ENCODE measurements around the gene CCDC92. TPM values are rescaled to one million over a fixed set of nuclear protein-coding genes. Genes with fewer than 3 reads are reported as not detected.

Gene CCDC92
- total and polyA plus RNA-seq, 9 donors: 13.9 to 51.0 (median 34.6) TPM

DNA sequence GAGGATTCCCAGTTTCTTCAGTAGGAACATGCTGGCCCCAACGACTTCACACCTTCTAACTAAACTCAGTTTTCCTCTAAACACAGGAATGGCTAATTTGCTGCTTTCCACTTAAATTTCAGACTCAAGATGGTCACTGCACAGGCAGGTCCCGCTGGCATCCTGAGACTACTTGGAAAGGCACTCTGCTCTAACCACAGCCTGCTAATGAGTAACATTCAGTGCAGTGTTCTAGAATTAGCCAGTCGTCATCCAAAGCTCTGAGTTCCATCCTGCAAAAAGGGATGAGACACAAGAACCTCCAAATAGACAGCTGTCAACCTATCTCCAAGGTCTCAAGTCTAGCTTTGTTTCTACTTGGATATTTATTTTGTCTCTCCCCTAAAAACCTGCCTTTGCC is 6.0 kb downstream of the CCDC92 start:
- peaks cover 2% of the 10 kb centered on the region for H3K4me1 ChIP-seq (ENCODE audit: insufficient read depth)
- no peaks in the 10 kb centered on the region for H3K36me3 ChIP-seq
- WGBS, 3 donors: 86 to 96% (median 86%) methylated on average over 3 of the region's 3 CpGs
- intact Hi-C loops (cut with DNase I): no loop called here
- no peak for TF ChIP-seq POLR2A (IDR thresholded peaks at IDR 0.05)
- H3K27ac ChIP-seq: no peak overlapping the region
- H3K27me3 ChIP-seq: no peaks in the 10 kb centered on the region
- no peak for DNase-seq
- H3K9me3 ChIP-seq: no peaks in the 10 kb centered on the region
- no peak overlapping the region for H3K4me3 ChIP-seq

DNA sequence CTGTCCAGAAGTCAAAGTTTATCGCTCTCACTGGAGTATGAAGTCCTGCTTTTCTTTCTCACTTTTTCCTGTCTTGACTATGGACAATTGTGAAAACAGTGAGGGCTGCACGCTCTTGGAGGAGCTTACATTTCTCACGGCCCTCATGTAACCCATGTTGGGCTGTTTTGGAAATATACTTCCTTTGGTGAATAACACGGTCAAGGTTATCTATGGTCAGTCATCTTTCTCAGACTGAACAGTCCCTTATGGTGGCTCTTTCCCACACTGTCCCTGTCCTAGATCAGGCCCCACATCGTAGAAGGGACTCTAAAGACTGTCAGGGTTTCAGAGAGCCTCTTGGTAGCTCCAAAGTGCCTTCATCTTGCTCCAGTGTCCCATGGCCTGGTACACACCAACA is 7.2 kb downstream of the CCDC92 start:
- intact Hi-C loops (cut with DNase I): no loop called here
- Histone ChIP-seq H3K4me3 (no peak overlapping the region), H3K4me1 (ENCODE audit: insufficient read depth) (peaks cover 2% of the 10 kb centered on the region), H3K36me3 (no peaks in the 10 kb centered on the region), H3K27me3 (no peaks in the 10 kb centered on the region), H3K9me3 (no peaks in the 10 kb centered on the region), H3K27ac (no peak overlapping the region)
- 22 to 43% (median 43%) methylated on average over 5 of the region's 5 CpGs for WGBS, 3 donors
- DNase-seq: no peak
- TF ChIP-seq POLR2A (IDR thresholded peaks at IDR 0.05): no peak
- TF ChIP-seq EP300 (IDR thresholded peaks at IDR 0.05): no peak
- TF ChIP-seq, protein P1, sequence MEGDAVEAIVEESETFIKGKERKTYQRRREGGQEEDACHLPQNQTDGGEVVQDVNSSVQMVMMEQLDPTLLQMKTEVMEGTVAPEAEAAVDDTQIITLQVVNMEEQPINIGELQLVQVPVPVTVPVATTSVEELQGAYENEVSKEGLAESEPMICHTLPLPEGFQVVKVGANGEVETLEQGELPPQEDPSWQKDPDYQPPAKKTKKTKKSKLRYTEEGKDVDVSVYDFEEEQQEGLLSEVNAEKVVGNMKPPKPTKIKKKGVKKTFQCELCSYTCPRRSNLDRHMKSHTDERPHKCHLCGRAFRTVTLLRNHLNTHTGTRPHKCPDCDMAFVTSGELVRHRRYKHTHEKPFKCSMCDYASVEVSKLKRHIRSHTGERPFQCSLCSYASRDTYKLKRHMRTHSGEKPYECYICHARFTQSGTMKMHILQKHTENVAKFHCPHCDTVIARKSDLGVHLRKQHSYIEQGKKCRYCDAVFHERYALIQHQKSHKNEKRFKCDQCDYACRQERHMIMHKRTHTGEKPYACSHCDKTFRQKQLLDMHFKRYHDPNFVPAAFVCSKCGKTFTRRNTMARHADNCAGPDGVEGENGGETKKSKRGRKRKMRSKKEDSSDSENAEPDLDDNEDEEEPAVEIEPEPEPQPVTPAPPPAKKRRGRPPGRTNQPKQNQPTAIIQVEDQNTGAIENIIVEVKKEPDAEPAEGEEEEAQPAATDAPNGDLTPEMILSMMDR (IDR thresholded peaks at IDR 0.05): no peak

DNA sequence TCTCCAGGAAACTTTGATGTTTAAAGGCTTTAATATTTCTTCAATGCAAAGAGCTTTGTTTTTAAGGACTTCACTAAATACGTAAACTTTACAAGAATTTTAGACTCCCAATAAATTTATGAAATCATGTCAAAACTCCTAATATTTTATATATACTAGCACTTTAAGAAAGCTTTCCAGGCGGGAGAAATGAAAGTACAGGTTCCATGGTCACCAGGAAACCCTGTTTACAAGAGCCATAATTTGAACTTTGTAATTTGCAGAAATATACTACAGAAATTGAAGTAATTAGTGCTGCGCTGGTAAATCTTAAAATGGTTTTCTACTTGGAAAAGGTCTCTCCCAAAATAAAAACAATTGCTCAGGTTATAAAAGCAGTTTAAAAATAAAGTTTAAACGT is 8.8 kb downstream of the CCDC92 start:
- intact Hi-C loops (cut with DNase I): no loop called here
- Histone ChIP-seq H3K36me3 (no peaks in the 10 kb centered on the region), H3K9me3 (no peaks in the 10 kb centered on the region), H3K27me3 (no peaks in the 10 kb centered on the region), H3K4me3 (no peak overlapping the region), H3K4me1 (ENCODE audit: insufficient read depth) (peaks cover 2% of the 10 kb centered on the region), H3K27ac (no peak overlapping the region)
- no peak for TF ChIP-seq POLR2A (IDR thresholded peaks at IDR 0.05)
- TF ChIP-seq, protein P1 (IDR thresholded peaks at IDR 0.05): no peak
- WGBS, 3 donors: 63 to 77% (median 72%) methylated on average over 4 of the region's 4 CpGs
- DNase-seq: no peak

DNA sequence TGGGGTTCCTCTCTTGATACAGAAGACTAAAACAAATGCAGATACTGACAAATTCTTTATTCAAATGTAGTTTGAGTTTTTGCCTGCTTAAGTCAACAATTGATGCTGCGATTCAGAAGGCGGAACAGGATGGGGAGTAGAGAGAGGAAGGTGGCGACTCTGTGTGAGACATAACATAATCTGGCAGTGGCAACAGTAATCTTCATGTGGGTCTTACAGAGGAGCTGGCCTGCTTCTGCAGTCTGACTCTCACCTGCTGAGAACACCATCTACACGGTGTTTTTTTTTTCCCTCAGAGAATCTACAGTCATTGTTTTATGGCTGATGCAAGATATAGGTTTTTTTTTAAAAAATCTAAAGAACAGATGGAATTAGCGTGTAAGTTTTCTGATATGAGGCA is 10.1 kb downstream of the CCDC92 start:
- intact Hi-C loops (cut with DNase I): no loop called here
- Histone ChIP-seq H3K27me3 (no peaks in the 10 kb centered on the region), H3K4me1 (ENCODE audit: insufficient read depth) (peaks cover 2% of the 10 kb centered on the region), H3K9me3 (no peaks in the 10 kb centered on the region), H3K27ac (no peak overlapping the region), H3K36me3 (no peaks in the 10 kb centered on the region), H3K4me3 (no peak overlapping the region)
- 67 to 84% (median 81%) methylated on average over 5 of the region's 5 CpGs for WGBS, 3 donors
- no peak for DNase-seq
- TF ChIP-seq POLR2A (IDR thresholded peaks at IDR 0.05) (no peak), EP300 (IDR thresholded peaks at IDR 0.05) (no peak)
- TF ChIP-seq, protein P1 (IDR thresholded peaks at IDR 0.05): no peak

DNA sequence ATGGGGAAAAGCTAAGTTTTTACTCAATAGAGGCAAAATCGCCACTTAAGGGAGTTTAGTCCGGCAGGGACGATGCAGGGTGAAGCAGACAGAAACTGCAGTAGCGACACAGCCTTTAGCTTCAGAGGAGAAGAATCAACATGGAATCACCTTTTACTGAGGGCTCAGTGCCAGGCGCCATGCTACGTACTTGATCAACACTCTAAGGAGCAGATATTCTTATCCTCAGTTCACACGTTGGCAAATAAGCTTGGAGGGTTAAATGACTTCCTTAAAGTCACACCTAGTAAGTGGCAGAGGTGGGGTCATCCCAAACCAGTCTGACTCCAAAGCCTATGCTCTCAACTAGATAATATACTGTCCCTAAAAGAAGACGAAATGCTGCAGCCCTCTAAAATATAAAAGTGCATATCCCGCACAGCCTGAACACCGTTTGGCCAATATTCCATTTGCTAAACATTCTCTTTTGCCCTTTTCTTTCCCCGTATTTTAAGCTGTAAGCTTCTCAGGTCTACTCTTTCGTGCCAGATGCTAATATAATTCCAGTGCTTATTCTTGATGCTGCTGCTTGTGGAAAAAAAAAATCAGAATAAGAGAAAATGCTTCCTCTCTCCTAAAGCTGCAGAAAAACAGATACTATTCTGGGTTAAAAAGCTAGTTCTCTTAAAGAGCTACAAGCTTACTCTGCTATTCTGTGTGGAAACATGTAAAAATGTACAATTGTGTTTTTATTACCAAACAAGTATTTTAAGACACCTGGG is 10.9 kb downstream of the CCDC92 start:
- H3K9me3 ChIP-seq: no peaks in the 10 kb centered on the region
- no peaks in the 10 kb centered on the region for H3K36me3 ChIP-seq
- H3K27me3 ChIP-seq: no peaks in the 10 kb centered on the region
- no peak for DNase-seq
- peaks cover 2% of the 10 kb centered on the region for H3K4me1 ChIP-seq (ENCODE audit: insufficient read depth)
- no peak for TF ChIP-seq POLR2A (IDR thresholded peaks at IDR 0.05)
- no peak for TF ChIP-seq EP300 (IDR thresholded peaks at IDR 0.05)
- H3K27ac ChIP-seq: no peak overlapping the region
- no peak overlapping the region for H3K4me3 ChIP-seq
- intact Hi-C loops (cut with DNase I): no loop called here
- WGBS, 3 donors: 81 to 91% (median 90%) methylated on average over 12 of the region's 12 CpGs
